NCI-H345 treated with DMSO at 0.1 percent for 48 hours (cell line): ENCODE data around the gene VNN1.
"Not testable (repeated sequence)": the region's sequence is repeated elsewhere in the genome, so short reads cannot be mapped to it uniquely, and the experiment has no call there.

Experiments
- DNase-seq: peaks from one replicate; lab custom pipeline; 2025; ENCODE audit not compliant: unreplicated experiment; lab: John Stamatoyannopoulos, UW

VNN1 gene

GRCh38 chr6:132673376-132674094 lies 40.3 kb downstream of the VNN1 start:
- no peak for DNase-seq

- no peak for DNase-seq
Measured at GRCh38 chr6:132671295-132671694, 42.6 kb downstream of the VNN1 start.

GRCh38 chr6:132669690-132670291 lies 44.1 kb downstream of the VNN1 start:
- DNase-seq: peak; percentile 13

GRCh38 chr6:132666118-132666517 lies 47.7 kb downstream of the VNN1 start:
- no peak for DNase-seq

- DNase-seq: no peak
Measured at GRCh38 chr6:132664309-132665034, 49.4 kb downstream of the VNN1 start.

GRCh38 chr6:132663661-132664060 lies 50.2 kb downstream of the VNN1 start:
- no peak for DNase-seq

- DNase-seq: no peak
Measured at GRCh38 chr6:132661906-132662305, 51.9 kb downstream of the VNN1 start.

- DNase-seq: no peak
Measured at GRCh38 chr6:132659082-132659481, 54.8 kb downstream of the VNN1 start, which contains the start of gene TAAR1. TSS of gene TAAR1 (minus strand) at chr6:132659182. CDS start at chr6:132646003, 13,179 bp downstream.

GRCh38 chr6:132651062-132651461 lies 62.8 kb downstream of the VNN1 start:
- DNase-seq: no peak

GRCh38 chr6:132650429-132650828 lies 63.4 kb downstream of the VNN1 start:
- no peak for DNase-seq

- DNase-seq: no peak
Measured at GRCh38 chr6:132648828-132649227, 65.0 kb downstream of the VNN1 start.

- DNase-seq: no peak
Measured at GRCh38 chr6:132648356-132648755, 65.5 kb downstream of the VNN1 start.

GRCh38 chr6:132643547-132643946 lies 70.3 kb downstream of the VNN1 start:
- no peak for DNase-seq

- DNase-seq: not testable (repeated sequence)
Measured at GRCh38 chr6:132637135-132637534, 76.7 kb downstream of the VNN1 start.

- not testable (repeated sequence) for DNase-seq
Measured at GRCh38 chr6:132635906-132636305, 77.9 kb downstream of the VNN1 start.

GRCh38 chr6:132635288-132635687 lies 78.6 kb downstream of the VNN1 start:
- DNase-seq: not testable (repeated sequence)

- DNase-seq: no peak
Measured at GRCh38 chr6:132634796-132635195, 79.1 kb downstream of the VNN1 start.

- DNase-seq: no peak
Measured at GRCh38 chr6:132633362-132633761, 80.5 kb downstream of the VNN1 start.
